Measurements from ENCODE around the gene HPCAL1. TPM values are rescaled to one million over a fixed set of nuclear protein-coding genes. Genes with fewer than 3 reads are reported as not detected.

HPCAL1 gene
- total RNA-seq, 1 experiment from 2014 or later, result 273 TPM

GRCh38 chr2:10322973-10323372, 20.3 kb downstream of the HPCAL1 start:
- DNase-seq (ENCODE audit: low read depth), result no peak

- DNase-seq (ENCODE audit: low read depth), result no peak
Measured at GRCh38 chr2:10323535-10323934, 20.8 kb downstream of the HPCAL1 start.

DNA sequence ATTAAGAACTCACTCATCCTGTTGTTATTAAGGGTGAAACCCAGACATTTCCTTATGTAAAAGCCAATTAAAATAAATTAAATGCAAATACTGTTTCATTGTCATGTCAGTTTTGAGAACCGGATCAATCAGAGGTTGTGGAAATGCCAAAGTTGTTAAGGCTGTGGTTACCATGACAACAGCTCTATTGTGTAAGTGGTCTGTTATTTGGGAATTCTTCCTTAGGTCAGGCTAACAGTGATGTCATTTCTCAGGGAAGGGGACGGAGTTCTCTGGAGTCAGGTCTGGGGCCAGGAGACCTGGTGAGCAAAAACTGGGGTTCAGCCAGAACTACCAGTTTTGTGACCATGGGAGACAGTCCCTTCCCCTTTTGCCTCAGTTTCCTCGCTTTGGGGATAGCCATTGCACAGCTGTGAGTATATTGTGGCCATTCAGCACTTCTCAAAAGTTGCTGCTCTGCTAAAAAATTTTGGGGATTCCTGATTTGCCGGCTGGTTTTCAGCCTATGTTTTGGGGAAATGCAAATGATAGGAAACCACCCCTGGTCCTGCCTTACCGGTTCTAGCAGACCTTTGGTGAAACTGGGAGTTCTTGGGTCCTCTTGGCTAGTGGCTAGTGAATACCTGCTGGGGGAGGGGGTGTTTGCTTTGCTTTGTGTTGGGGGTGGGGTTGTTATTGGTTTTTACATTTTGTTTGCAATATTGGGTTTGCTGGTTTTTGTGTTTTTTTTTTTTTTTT, 21.6 kb downstream of the HPCAL1 start:
- peak; percentile 31 for DNase-seq (ENCODE audit: low read depth)

- DNase-seq (ENCODE audit: low read depth), result no peak
Measured at GRCh38 chr2:10325278-10326145, 22.8 kb downstream of the HPCAL1 start.

- no peak for DNase-seq (ENCODE audit: low read depth)
Measured at GRCh38 chr2:10326151-10326616, 23.5 kb downstream of the HPCAL1 start.

DNA sequence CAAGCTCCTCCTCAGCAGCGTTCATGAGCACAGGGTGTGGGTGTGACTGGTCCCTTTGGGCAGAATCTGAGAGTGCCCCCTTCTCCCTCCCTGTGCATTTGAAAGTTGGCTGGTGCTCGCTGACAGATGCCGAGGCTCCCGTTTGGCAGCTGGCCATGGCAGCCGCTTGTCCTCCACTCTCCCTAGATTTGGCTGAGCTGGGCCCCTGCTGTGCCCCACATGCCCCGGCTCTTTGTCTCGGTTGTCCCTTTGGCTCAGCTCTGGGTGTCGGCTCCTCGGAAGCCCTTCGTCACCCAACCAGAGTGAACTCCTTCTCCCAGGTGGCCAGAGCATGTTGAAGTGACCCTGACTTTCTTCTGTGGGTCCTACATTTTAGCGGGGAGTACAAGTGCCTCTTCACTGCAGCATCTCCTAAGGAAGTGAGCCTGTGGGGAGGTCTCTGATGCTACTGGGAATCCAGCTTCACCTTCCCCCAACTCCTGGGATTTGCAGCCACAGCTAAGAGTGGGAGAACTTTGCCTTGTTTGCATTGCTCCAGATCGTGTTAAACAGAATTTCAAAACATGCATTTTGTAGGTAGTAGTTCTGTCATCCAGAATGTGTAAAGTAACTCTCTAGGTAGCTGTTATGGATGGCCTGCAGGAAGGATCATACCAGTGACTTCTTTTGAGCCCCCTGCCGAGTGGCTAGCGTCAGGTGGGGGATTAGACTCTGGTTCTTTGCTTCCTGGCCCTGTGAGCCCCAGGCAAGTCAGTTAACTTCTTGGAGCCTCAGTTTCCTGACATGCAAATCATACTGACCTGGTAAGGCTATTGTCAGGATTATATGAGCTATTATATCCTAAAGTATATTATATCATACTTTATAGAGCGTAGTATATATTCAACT, 24.2 kb downstream of the HPCAL1 start:
- no peak for DNase-seq (ENCODE audit: low read depth)

- no peak for DNase-seq (ENCODE audit: low read depth)
Measured at GRCh38 chr2:10327896-10328669, 25.4 kb downstream of the HPCAL1 start.

DNA sequence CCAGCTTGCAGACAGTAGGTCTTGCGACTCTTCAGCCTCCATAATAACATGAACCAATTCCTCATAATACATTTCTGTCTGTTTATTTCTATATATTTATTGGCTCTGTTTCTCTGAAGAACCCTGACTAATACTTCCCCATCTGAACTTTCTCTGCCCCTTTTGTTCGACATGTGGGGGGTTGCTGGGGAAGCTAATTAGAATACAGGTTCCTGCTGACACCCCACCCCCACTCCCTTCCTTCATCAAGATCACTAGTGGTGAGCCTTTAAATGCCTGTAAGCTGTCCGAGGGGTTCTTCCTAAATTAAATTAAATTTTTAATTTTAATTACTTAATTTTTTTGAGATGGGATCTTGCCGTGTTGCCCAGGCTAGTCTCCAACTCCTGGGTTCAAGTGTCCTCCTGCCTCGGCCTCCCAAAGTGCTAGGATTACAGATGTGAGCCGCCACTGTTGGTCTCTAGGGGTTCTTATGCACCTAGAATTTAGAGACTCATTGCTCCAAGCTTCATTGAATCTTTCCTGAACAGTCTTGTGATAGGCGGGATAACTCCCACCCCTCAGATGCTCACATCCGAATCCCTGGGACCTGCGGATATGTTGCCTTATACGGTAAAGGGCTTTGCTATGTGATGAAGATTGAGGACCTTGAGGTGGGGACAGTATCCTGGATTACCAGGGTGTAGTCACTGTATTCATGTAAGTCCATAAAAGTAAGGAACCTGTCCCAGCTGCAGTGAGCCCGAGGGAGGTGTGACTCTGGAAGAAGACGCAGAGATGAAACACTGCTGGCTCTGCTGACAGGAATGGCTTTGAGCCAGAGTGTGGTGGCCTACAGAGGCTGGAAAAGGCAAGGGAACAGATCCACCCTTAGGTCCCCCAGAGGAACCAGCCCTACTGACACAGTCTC, 26.2 kb downstream of the HPCAL1 start:
- DNase-seq (ENCODE audit: low read depth), result peak; percentile 39

- DNase-seq (ENCODE audit: low read depth), result no peak
Measured at GRCh38 chr2:10329580-10329879, 26.8 kb downstream of the HPCAL1 start.

- DNase-seq (ENCODE audit: low read depth), result peak; percentile 67
Measured at GRCh38 chr2:10329880-10330699, 27.4 kb downstream of the HPCAL1 start.

DNA sequence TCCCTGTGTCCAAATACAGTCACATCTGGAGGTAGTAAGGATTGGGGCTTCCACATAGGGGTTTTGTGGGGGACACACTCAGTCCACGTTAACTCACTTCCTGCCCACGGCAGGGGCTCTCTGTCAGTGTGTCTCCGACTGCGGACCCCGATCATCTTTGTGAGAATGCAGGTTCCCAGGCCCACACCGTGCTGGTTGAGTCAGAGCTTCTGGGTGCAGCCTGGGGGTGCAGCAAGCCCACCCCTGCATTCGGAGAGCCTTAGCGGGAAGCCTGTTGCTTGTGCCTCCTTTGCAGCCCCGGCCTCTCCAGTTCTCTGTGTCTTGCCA, 28.0 kb downstream of the HPCAL1 start:
- no peak for DNase-seq (ENCODE audit: low read depth)

DNA sequence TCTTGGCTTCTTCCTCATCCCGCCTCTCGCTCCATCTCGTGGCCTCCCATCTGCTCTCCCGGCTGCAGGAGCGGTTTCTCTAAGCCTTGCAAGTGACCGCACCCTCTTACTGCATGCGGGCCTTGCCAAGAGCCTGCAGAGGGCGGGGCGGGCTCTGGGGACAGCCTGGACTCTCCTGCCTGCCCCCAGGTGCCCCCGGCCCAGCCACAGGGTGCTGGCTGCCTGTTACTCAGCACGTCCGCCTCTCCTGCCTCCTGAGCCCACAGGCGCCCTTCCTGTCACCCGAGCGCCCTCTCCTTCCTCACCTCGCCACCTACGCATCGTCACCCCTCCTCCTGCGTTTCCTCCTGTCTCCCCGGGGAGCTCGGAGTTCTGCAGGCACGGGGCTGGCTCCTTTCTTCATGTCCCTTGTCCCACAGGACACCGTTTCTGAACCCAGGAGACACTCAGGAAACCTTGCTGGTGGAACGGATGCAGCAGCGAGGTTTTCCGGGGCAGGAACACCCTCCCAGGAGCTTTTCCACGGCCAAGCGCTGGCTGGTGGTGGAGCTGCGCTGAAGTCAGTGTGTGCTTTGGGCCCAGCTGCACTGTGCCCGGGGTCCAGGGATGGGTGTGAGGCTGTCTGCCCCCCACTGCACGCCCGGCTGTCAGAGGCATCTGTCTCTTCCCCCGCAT, 28.5 kb downstream of the HPCAL1 start:
- DNase-seq (ENCODE audit: low read depth), result no peak

- DNase-seq (ENCODE audit: low read depth), result no peak
Measured at GRCh38 chr2:10331702-10332401, 29.1 kb downstream of the HPCAL1 start.

- DNase-seq (ENCODE audit: low read depth), result no peak
Measured at GRCh38 chr2:10332402-10333246, 29.9 kb downstream of the HPCAL1 start.

GRCh38 chr2:10333247-10333613, 30.5 kb downstream of the HPCAL1 start:
- no peak for DNase-seq (ENCODE audit: low read depth)

DNA sequence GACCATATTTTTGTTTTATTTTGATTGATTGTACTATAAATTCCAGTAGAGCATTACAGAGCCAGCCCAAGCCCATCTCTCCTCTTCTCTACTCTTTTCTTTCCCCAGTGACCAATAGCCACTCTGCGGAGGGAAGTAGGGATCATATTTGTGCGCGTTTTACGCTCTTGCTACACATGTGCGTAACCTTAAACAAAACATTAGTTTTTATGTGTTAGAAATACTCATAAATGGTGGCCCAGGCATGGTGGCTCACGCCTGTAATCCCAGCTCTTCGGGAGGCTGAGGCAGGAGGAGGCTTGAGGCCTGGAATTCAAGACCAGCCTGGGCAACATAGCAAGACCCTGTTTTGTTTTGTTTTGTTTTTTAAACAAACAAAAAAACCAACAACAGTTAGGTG, 31.3 kb downstream of the HPCAL1 start:
- no peak for DNase-seq (ENCODE audit: low read depth)

- no peak for DNase-seq (ENCODE audit: low read depth)
Measured at GRCh38 chr2:10335046-10335840, 32.5 kb downstream of the HPCAL1 start.

Measured in RPMI7951 (cell line).